GM21360 (cell line): Measurements from ENCODE around the gene SLAMF1.
"Not testable (repeated sequence)": the region's sequence is repeated elsewhere in the genome, so short reads cannot be mapped to it uniquely, and the experiment has no call there.

Experiments
- ATAC-seq: cut with Tn5 transposase; IDR thresholded peaks from one replicate; pipeline ENCODE4 v1.9.1; 2021; ENCODE audit warnings: mild to moderate bottlenecking, moderate library complexity; ENCODE audit not compliant: unreplicated experiment

SLAMF1 gene

DNA sequence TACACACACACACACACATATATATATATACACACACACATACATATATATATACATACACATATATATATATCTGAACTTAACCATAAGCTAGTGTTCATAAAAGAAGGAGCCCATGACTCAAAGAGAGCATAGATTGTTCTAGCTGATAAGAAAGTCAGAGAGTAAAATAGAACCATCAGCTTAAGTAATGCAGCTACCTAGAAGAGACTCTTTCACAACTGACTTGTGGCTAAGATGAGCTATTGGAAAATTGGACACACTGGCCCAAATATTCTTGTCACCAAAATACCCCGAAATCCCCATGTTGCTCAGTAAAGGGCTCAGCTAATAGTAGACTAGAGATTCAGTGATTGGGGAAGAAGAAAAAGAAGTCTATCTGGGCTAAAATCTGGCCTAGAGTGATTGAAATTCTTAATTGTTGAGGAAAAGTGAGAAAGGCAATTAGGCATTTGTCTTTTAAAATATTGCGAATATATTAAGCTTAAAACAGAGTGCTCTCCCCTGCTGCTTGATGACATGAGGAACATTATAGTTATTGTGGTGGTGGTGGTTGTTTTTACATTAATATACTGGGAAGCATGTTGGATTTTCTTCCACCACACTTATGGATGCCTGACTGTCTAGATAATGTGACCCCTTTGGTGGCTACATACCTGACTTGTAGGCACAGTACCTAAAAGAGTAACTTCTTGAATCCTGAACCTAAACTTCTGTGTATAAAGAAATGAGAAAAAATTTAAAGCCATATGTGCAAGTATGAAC lies 6.3 kb downstream of the SLAMF1 start:
- no peak for ATAC-seq

DNA sequence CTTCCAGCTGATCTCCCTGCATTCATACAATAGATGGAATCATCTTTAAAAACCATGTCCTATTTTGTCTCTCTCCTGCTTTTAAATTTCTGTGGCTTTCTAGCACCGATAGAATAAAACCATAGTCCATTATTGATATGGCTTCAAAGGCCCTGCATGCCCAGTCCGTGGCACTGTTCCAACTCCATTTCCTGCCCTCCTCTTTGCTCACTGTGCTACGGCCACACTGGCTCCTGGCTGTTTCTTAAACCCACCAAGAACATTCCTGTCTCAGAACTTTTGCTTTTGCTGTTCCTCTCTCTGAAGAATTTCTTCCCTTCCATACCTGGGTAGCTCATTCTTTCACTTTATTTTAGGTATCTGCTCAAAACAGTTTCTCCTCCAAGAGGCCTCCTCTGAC lies 7.2 kb downstream of the SLAMF1 start:
- no peak for ATAC-seq

DNA sequence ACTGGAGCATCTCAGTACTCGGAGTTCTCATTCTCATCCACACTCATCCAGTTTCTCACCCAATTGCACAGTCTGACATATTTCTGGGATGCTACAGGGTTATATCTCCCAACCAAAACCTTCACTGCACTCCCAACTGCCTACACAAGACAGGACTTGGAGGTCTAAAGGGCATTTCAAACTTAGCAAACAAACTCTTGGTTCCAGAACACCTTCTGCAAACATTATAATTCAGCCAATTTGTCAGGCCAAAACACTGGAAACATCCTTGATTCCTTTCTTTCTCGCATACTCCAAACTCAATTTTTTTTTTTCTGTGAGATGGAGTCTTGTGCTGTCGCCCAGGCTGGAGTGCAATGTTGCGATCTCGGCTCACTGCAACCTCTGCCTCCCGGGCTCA lies 7.9 kb downstream of the SLAMF1 start:
- ATAC-seq: no peak

- no peak for ATAC-seq
These were observed 8.3 kb downstream of the SLAMF1 start for GRCh38 chr1:160638540-160638857.

DNA sequence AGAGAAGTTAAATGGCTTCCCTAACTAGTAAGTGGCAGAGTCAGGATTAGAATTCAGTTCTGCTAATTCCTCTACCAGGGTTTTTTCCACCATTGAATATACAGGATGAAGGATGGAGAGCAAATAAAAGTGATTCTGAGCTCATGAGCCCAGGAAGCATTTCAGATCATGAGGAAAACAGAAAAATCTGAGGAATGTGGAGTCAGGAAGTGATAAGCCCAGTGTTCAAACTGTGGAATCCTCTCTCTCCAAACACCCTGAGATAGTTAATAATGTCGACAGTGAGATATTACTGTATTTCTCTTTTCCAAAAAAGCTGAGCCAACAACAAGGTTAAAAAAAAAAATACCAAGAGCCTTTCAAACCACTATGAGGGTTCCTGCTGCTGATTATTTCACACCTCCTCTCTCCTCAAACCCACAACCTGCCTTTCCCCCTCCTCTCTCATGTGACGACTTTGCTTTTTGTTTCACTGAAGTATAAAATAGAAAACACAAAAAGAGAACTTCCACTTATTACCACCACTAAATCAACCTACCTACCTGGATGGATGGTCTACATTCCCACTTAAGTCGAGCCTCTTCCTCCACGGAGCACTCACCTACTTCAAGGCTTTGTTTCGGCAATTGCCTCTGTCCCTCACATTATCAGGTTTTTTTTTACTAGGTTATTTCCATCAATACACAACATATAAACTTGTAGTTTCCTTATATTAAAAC lies 8.9 kb downstream of the SLAMF1 start:
- no peak for ATAC-seq

DNA sequence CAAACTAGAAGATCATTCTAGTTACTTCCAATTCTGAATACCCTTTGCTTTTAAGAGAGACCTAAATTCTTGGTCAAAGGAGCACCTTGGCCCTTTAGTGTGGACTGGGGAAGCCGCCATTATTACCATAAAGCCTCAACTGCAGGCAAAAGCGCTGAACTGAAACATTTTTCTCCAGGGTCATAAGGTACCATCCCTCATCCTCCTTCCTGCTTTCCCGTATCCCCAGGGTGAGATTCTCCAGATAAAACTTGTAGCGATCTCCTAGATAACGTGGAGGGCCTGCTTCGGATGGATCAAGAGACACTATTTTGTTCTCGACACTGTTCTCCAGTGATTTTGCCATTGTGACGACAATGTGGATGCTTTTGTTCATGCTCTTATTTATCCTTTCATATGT lies 9.8 kb downstream of the SLAMF1 start:
- no peak for ATAC-seq

GRCh38 chr1:160636547-160636946 lies 10.3 kb downstream of the SLAMF1 start:
- ATAC-seq: no peak

DNA sequence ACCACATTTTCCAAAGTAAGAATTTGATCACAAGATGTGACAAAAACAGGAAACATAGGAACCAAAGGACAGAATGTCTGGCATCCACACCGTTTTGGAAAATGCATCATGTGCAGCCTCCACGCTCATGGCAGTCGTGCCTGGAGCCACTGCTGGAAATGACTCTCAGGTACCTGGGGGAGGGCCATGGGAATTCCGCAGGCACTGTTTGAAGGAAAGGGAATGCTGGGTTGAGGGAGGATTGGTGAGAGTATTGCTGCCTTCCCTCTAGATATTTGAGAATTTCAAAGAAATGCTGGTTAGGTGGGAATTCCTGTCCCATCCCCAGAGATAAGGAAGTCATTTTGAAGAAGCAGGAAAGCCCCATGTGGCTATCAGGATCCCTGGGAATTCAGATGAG lies 10.8 kb downstream of the SLAMF1 start:
- no peak for ATAC-seq

- no peak for ATAC-seq
These were observed 12.0 kb downstream of the SLAMF1 start for GRCh38 chr1:160634543-160635491.

GRCh38 chr1:160633330-160633903 lies 13.4 kb downstream of the SLAMF1 start:
- ATAC-seq: no peak

- ATAC-seq: no peak
These were observed 14.7 kb downstream of the SLAMF1 start for GRCh38 chr1:160631983-160632625.

DNA sequence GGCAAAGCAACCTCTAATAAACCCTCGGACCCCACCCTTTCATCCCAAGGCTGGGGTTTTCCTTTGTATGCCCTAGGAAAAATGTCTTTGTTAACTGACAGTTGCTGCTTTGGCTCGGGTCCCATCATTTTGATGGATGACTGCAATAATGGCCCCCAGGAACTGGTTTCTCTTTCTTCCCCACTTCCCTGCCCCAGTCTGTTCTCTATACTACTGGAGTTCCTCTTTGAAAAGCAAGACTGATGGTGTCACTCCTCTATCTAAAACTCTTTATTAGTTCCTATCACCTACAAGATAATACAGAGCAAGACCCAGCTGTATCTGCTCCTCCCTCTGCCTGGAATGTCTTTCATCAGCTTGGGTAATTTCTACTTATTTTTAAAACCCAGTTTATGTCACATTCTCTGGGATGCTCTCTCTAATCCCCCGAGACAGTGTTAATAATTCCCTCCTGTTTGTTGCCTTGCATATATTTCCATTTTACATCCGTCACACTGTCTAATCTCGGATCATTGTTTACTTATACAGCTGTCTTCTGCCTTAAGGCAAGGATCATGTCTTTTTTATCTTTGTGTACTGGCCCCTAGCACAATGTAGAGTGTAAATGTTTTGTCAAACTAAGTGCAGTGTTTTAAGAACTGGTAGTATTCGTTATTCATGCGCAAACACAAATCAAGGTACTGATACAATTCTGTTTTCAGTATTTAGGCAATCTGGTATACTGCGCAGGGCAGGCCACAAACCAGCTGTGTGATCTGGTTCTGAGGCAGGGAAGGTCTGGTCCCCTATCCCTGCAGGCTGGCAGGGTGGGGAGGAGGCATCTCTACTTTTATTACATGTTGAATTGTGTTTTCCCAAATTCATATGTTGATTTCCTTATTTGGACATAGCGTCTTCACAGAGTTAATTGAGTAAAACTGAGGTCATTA lies 16.1 kb downstream of the SLAMF1 start:
- no peak for ATAC-seq

- no peak for ATAC-seq
These were observed 17.3 kb downstream of the SLAMF1 start for GRCh38 chr1:160629286-160630210.

DNA sequence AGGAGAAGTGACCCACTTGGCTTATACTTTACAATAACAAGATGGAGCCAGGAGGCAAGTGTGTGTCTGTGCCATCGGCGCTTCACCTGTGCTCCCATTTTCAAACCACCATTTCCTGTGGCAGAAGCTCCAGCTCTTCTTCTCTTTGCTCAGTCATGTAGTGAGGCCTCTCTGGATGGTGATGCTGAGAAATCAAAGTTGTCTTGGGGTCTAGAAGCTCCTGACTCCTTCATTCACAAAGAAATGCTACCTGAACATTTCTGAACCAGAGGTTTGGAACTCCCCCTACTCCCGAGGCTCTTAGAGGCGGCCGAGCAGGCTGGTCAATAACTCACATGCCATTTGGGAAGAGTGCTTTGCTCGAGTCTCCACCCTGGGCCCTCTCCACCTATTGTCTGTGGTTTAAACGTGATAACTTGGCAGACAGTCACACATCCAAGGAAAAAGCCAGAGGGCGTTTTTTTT lies 18.0 kb downstream of the SLAMF1 start:
- ATAC-seq: no peak

- not testable (repeated sequence) for ATAC-seq
These were observed 19.1 kb downstream of the SLAMF1 start for GRCh38 chr1:160627677-160628289.

DNA sequence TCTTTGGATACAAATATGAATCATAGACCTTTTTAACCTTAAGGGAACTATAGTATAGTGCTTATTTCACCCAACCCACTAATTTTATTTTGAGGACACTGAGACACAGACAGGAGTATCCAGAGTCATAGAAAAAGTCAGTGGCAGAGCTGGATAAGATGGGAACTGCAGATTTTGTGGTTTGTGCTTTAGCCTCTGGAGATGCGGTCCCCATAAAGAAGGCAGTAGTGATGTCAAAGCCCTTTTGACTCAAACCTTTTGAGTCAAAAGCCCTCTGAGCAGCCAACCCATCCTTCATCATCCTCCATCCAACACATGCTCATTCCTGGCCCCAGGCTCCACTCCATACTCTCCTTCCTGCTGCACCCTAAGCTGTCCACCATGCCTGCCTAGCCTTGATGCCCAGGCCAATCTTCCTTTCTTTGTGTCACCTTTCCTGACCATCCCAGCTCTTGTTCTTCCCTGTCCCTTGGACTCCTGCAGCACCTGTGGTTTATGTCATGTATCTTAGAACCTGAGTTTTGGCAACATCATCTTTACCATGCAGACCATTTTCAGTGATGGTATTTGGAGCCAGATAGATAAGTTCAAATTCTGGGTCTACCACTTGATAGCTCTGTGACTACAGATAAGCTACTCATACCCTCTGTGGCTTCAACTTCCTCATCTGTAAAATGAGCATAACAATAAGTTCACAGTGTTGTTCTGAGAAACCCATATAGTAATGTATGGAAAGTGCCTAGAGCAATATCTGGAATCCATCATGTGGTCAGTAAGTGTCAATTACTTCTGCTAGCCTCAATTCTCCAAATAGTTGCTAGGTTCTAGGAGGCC lies 20.1 kb downstream of the SLAMF1 start:
- ATAC-seq: no peak
